Measurements from ENCODE around the gene SMCHD1. TPM values are rescaled to one million over a fixed set of nuclear protein-coding genes. Genes with fewer than 3 reads are reported as not detected.

SMCHD1 gene
- total RNA-seq, 1 experiment from 2014 or later: 48.6 TPM

DNA sequence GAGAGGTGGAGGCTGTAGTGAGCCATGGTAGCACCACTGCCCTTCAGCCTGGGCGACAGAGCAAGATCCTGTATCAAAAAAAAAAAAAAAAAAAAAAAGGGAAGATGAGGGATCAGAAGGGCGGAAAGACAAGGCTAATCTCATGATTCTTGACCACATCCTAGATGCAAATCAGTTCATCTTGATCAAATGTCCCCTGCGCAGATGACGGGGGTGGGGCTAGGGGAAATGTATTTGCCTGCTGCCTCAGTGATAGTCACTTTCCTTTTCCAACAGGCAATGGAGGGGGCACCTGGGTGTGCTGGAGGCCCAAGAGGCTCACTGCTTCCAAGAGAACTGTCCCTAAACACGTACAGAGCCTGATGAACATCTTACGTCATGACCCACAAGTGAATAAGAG is 187.6 kb downstream of the SMCHD1 start:
- Histone ChIP-seq H3K36me3 (ENCODE audit: control insufficient read depth in 1 of 2, insufficient read depth in 2 of 2, low read length in 2 of 2) (no peaks in the 10 kb centered on the region), H3K27ac (ENCODE audit: low read depth, low read length) (no peak overlapping the region), H3K27me3 (ENCODE audit: insufficient read depth, low read length) (no peaks in the 10 kb centered on the region), H3K4me1 (ENCODE audit: control insufficient read depth in 1 of 2, insufficient read depth in 2 of 2, low read length in 2 of 2) (peaks cover 0 to 8% of the 10 kb centered on the region in 2 experiments; a peak in 1 of 4 replicates), H3K4me2 (ENCODE audit: low read length) (no peak overlapping the region), H3K9ac (ENCODE audit: low read length) (no peak overlapping the region), H3K79me2 (ENCODE audit: insufficient read depth, low read length) (no peaks in the 10 kb centered on the region), H3K9me3 (ENCODE audit: control insufficient read depth in 1 of 2, insufficient read depth in 1 of 2, low read depth in 1 of 2, low read length in 2 of 2) (no peaks in the 10 kb centered on the region), H3K4me3 (replicated peaks in 1 of 2; ENCODE audit: low read depth in 1 of 2, low read length in 2 of 2) (no peak overlapping the region), H3K9me2 (ENCODE audit: insufficient read depth) (no peaks in the 10 kb centered on the region), H2AFZ (ENCODE audit: low read depth, low read length, poor library complexity, severe bottlenecking) (no peak overlapping the region), H4K20me1 (ENCODE audit: insufficient read depth) (no peaks in the 10 kb centered on the region)
- CTCF ChIA-PET: no interaction called here
- RAD21 ChIA-PET (ENCODE audit: low non-redundant PET in 1 of 2, low total read pairs in 2 of 2, uncharacterized antibody in 2 of 2, unreplicated experiment in 2 of 2): no interaction called here
- POLR2A ChIA-PET: no interaction called here
- no peak for ATAC-seq
- TF ChIP-seq SP1 (IDR thresholded peaks at IDR 0.05; ENCODE audit: low read depth): no peak
- no peak for TF ChIP-seq ZFX (IDR thresholded peaks at IDR 0.05)
- no peak for TF ChIP-seq ZNF274 (IDR thresholded peaks at IDR 0.05; ENCODE audit: low read depth, low read length)
- no peak for TF ChIP-seq MAX (IDR thresholded peaks at IDR 0.05)
- TF ChIP-seq EZH2 (IDR thresholded peaks at IDR 0.05): no peak
- TF ChIP-seq SRF (IDR thresholded peaks at IDR 0.05; ENCODE audit: low read depth): no peak
- TF ChIP-seq POLR2AphosphoS5 (IDR thresholded peaks at IDR 0.05; ENCODE audit: low read depth, low read length): no peak
- TF ChIP-seq TCF7L2 (IDR thresholded peaks at IDR 0.05; ENCODE audit: borderline replicate concordance, extremely low read depth, insufficient read depth, insufficient read length): no peak
- no peak for TF ChIP-seq EGR1 (IDR thresholded peaks at IDR 0.05; ENCODE audit: low read depth)
- TF ChIP-seq, protein P1, sequence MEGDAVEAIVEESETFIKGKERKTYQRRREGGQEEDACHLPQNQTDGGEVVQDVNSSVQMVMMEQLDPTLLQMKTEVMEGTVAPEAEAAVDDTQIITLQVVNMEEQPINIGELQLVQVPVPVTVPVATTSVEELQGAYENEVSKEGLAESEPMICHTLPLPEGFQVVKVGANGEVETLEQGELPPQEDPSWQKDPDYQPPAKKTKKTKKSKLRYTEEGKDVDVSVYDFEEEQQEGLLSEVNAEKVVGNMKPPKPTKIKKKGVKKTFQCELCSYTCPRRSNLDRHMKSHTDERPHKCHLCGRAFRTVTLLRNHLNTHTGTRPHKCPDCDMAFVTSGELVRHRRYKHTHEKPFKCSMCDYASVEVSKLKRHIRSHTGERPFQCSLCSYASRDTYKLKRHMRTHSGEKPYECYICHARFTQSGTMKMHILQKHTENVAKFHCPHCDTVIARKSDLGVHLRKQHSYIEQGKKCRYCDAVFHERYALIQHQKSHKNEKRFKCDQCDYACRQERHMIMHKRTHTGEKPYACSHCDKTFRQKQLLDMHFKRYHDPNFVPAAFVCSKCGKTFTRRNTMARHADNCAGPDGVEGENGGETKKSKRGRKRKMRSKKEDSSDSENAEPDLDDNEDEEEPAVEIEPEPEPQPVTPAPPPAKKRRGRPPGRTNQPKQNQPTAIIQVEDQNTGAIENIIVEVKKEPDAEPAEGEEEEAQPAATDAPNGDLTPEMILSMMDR (IDR thresholded peaks at IDR 0.05 in 2 of 3, conservative IDR thresholded peaks at IDR 0.05 in 1 of 3; ENCODE audit: borderline replicate concordance in 1 of 3, insufficient read depth in 1 of 3, low read depth in 2 of 3, low read length in 2 of 3): no peak
- BruUV-seq (replicated peaks): no TSS peak
- intact Hi-C loops (cut with micrococcal nuclease): no loop called here
- no peak for DNase-seq (ENCODE audit: low read depth, low spot score)
